SK-N-SH (cell line): ENCODE data around the gene RASAL2. TPM values are rescaled to one million over a fixed set of nuclear protein-coding genes. Genes with fewer than 3 reads are reported as not detected.

ENCODE experiments used
- CTCF ChIA-PET: fragments of 300-600, 350-600 bp; formaldehyde crosslinking; extraction: SDS; loops from one replicate; lab custom pipeline; 2021; lab: Yijun Ruan, JAX
- POLR2A ChIA-PET: fragments of 350-600 bp; sonication (Branson Sonifier 250); formaldehyde crosslinking; extraction: SDS; loops from one replicate; lab custom pipeline; 2020; ENCODE audit warnings: antibody characterized with exemption, inconsistent platforms; lab: Yijun Ruan, JAX
- DNase-seq: peaks from one replicate; pipeline ENCODE4 v3.0.0; 2012
- H2AFZ ChIP-seq: fragments of 200-600 bp; sonication (generic); 2 replicates; pipeline ENCODE4 v1.8.1; 2016; ENCODE audit warnings: antibody characterized with exemption, mild to moderate bottlenecking, low read depth
- H3F3A ChIP-seq: fragments of 200-600 bp; sonication (generic); replicated peaks from 2 replicates; pipeline ENCODE3; 2016; ENCODE audit warnings: antibody characterized with exemption, mild to moderate bottlenecking; ENCODE audit not compliant: insufficient read depth
- H3K27ac ChIP-seq, 2 experiments: fragments of 200-500 bp in 1 of 2; fragments of 200-600 bp in 1 of 2; sonication (Bioruptor generic) in 1 of 2; sonication (generic), shearing (Covaris generic) in 1 of 2; 2 replicates each; pipeline versions ENCODE4 v1.5.1 to v1.6.1; 2014 to 2016; ENCODE audit warnings: low read depth in 2 of 2, inconsistent platforms in 1 of 2, low read length in 1 of 2, mild to moderate bottlenecking in 1 of 2, mixed read lengths in 1 of 2
- H3K27me3 ChIP-seq: fragments of 200-600 bp; sonication (generic), shearing (Covaris generic); 2 replicates; pipeline ENCODE4 v1.6.1; 2016; ENCODE audit warnings: mixed run types; ENCODE audit not compliant: insufficient read depth
- H3K36me3 ChIP-seq, 2 experiments: fragments of 200-500 bp in 1 of 2; fragments of 200-600 bp in 1 of 2; sonication (Bioruptor generic) in 1 of 2; sonication (generic) in 1 of 2; replicated peaks in 1 of 2; 2 replicates each; pipeline versions ENCODE3 to v1.5.1; 2014 to 2016; ENCODE audit warnings: low read length in 1 of 2, mild to moderate bottlenecking in 1 of 2; ENCODE audit not compliant: insufficient read depth in 2 of 2, control insufficient read depth in 1 of 2
- H3K4me1 ChIP-seq, 2 experiments: fragments of 200-500 bp in 1 of 2; fragments of 200-600 bp in 1 of 2; sonication (Bioruptor generic) in 1 of 2; sonication (generic), shearing (Covaris generic) in 1 of 2; 2 replicates each; pipeline versions ENCODE4 v1.5.1 to v1.6.1; 2014 to 2016; ENCODE audit warnings: low read depth in 1 of 2, low read length in 1 of 2, mixed run types in 1 of 2; ENCODE audit not compliant: insufficient read depth in 2 of 2, control insufficient read depth in 1 of 2
- H3K4me2 ChIP-seq: fragments of 200-600 bp; sonication (generic), shearing (Covaris generic); 2 replicates; pipeline ENCODE4 v1.6.1; 2017; ENCODE audit warnings: mixed run types
- H3K4me3 ChIP-seq, 2 experiments: fragments of 200-500 bp in 1 of 2; fragments of 200-600 bp in 1 of 2; sonication (Bioruptor generic) in 1 of 2; sonication (generic), shearing (Covaris generic) in 1 of 2; 2 replicates each; pipeline versions ENCODE4 v1.5.1 to v1.8.1; 2014 to 2016; ENCODE audit warnings: low read depth in 2 of 2, inconsistent platforms in 1 of 2, low read length in 1 of 2, mild to moderate bottlenecking in 1 of 2, mixed read lengths in 1 of 2, moderate library complexity in 1 of 2
- H3K79me2 ChIP-seq: fragments of 200-600 bp; sonication (generic); 2 replicates; pipeline ENCODE4 v1.8.1; 2017; ENCODE audit warnings: mild to moderate bottlenecking; ENCODE audit not compliant: insufficient read depth
- H3K9ac ChIP-seq: fragments of 200-600 bp; sonication (generic); 2 replicates; pipeline ENCODE4 v1.6.1; 2017; ENCODE audit warnings: mixed run types
- H3K9me2 ChIP-seq: fragments of 200-600 bp; sonication (generic); 2 replicates; pipeline ENCODE4 v1.6.1; 2017; ENCODE audit warnings: mixed run types
- H3K9me3 ChIP-seq: fragments of 200-600 bp; sonication (generic); 2 replicates; pipeline ENCODE4 v1.6.1; 2017; ENCODE audit warnings: mixed run types, mild to moderate bottlenecking, moderate library complexity
- H4K20me1 ChIP-seq: fragments of 200-600 bp; sonication (generic); 2 replicates; pipeline ENCODE4 v1.6.1; 2017; ENCODE audit warnings: mild to moderate bottlenecking, mixed run types; ENCODE audit not compliant: insufficient read depth
- EZH2phosphoT487 ChIP-seq: fragments of 200-600 bp; sonication (generic); IDR thresholded peaks from 2 replicates; pipeline ENCODE4 v1.6.1; 2017; ENCODE audit warnings: low read depth, mixed run types, mild to moderate bottlenecking, antibody characterized with exemption, moderate library complexity, borderline replicate concordance
- FOSL2 ChIP-seq: IDR thresholded peaks from 2 replicates; pipeline ENCODE4 v1.4.0; 2012; ENCODE audit warnings: low read depth, mild to moderate bottlenecking, moderate library complexity, borderline replicate concordance
- GATA2 ChIP-seq: sonication (generic); formaldehyde crosslinking; IDR thresholded peaks from 2 replicates; pipeline ENCODE4 v1.5.0; 2020; ENCODE audit warnings: mild to moderate bottlenecking, missing genetic modification reagents
- JUND ChIP-seq: IDR thresholded peaks from 2 replicates; pipeline ENCODE4 v1.4.0; 2012
- MAX ChIP-seq: IDR thresholded peaks from 2 replicates; pipeline ENCODE4 v1.4.0; 2012; ENCODE audit warnings: low read depth
- MEF2A ChIP-seq: IDR thresholded peaks from 2 replicates; pipeline ENCODE4 v1.4.0; 2012; ENCODE audit warnings: low read depth, borderline replicate concordance
- NFIC ChIP-seq: IDR thresholded peaks from 2 replicates; pipeline ENCODE4 v1.4.0; 2012; ENCODE audit warnings: borderline replicate concordance
- NRF1 ChIP-seq: IDR thresholded peaks from 2 replicates; pipeline ENCODE4 v1.6.1; 2012; ENCODE audit warnings: low read depth, mild to moderate bottlenecking, low read length
- PBX3 ChIP-seq: IDR thresholded peaks from 2 replicates; pipeline ENCODE4; 2012
- RCOR1 ChIP-seq: fragments of 150-350 bp; IDR thresholded peaks from 2 replicates; pipeline ENCODE4 v1.6.1; 2017; ENCODE audit warnings: antibody characterized with exemption, low read length
- REST ChIP-seq: IDR thresholded peaks from 2 replicates; pipeline ENCODE4 v1.6.1; 2012; ENCODE audit warnings: mild to moderate bottlenecking, low read depth, low read length, moderate library complexity
- RFX5 ChIP-seq: IDR thresholded peaks from 2 replicates; pipeline ENCODE4 v1.6.1; 2012; ENCODE audit warnings: mild to moderate bottlenecking, improper control_type of control experiment, low read length
- RXRA ChIP-seq: IDR thresholded peaks from 2 replicates; pipeline ENCODE4 v1.4.0; 2012; ENCODE audit warnings: low read depth, mild to moderate bottlenecking, borderline replicate concordance
- SIN3A ChIP-seq: IDR thresholded peaks from 2 replicates; pipeline ENCODE4 v1.6.1; 2012; ENCODE audit warnings: low read depth, mild to moderate bottlenecking, low read length, moderate library complexity, borderline replicate concordance
- SMC3 ChIP-seq: IDR thresholded peaks from 2 replicates; pipeline ENCODE4 v1.6.1; 2012; ENCODE audit warnings: low read depth, low read length, improper control_type of control experiment
- TAF1 ChIP-seq: IDR thresholded peaks from 2 replicates; pipeline ENCODE4 v1.6.1; 2012; ENCODE audit warnings: low read depth, mild to moderate bottlenecking, low read length, moderate library complexity, borderline replicate concordance
- USF1 ChIP-seq: IDR thresholded peaks from 2 replicates; pipeline ENCODE4 v1.4.0; 2012; ENCODE audit warnings: low read depth, borderline replicate concordance
- USF2 ChIP-seq: fragments of 150-350 bp; IDR thresholded peaks from 2 replicates; pipeline ENCODE4 v1.6.1; 2017; ENCODE audit warnings: antibody characterized with exemption, low read length, low read depth, borderline replicate concordance
- YY1 ChIP-seq: IDR thresholded peaks from 2 replicates; pipeline ENCODE4 v1.4.0; 2012; ENCODE audit warnings: low read depth, mild to moderate bottlenecking
- ZBTB33 ChIP-seq: IDR thresholded peaks from 2 replicates; pipeline ENCODE4 v1.4.0; 2012; ENCODE audit warnings: low read depth, borderline replicate concordance
- WGBS: methylation state at CpG from one replicate; pipeline ENCODE4 v1.1.6; 2017; ENCODE audit warnings: low lambda C conversion rate; 5-methylcytosine and 5-hydroxymethylcytosine counted together
- polyA plus RNA-seq, 3 experiments: library from polyadenylated mRNA; depleted of rRNA; stranded (reverse); fragments of >200 nt; gene quantifications; 2 replicates each; pipeline ENCODE4 v1.2.3, GENCODE V29; 2012

The RASAL2 gene
- polyA plus RNA-seq, 1 of the 3 experiments (the other 2 are of a cell fraction), result 6.9 TPM

GRCh38 chr1:178450871-178451270, 357.0 kb downstream of the RASAL2 start:
- no peak overlapping the region for H3K27ac ChIP-seq
- no peaks in the 10 kb centered on the region; a peak in 1 of 4 replicates for H3K4me1 ChIP-seq
- TF ChIP-seq MAX, result no peak
- no peak for TF ChIP-seq REST
- TF ChIP-seq ZBTB33, result no peak
- no peak for TF ChIP-seq EZH2phosphoT487
- TF ChIP-seq SIN3A, result no peak
- TF ChIP-seq RXRA, result no peak
- TF ChIP-seq JUND, result no peak
- no peak for TF ChIP-seq SMC3
- no peak for TF ChIP-seq USF2
- TF ChIP-seq GATA2 (CRISPR knock-in tag), result no peak
- TF ChIP-seq YY1, result no peak
- TF ChIP-seq FOSL2, result no peak
- TF ChIP-seq RFX5, result no peak
- TF ChIP-seq PBX3, result no peak
- TF ChIP-seq NRF1, result no peak
- TF ChIP-seq TAF1, result no peak
- TF ChIP-seq MEF2A, result no peak
- no peak for TF ChIP-seq USF1
- TF ChIP-seq RCOR1, result no peak
- TF ChIP-seq NFIC, result no peak
- no peaks in the 10 kb centered on the region for H3K27me3 ChIP-seq
- no peak overlapping the region for H2AFZ ChIP-seq
- no peak overlapping the region for H3K4me2 ChIP-seq
- ChIA-PET POLR2A (no interaction called here), CTCF (interaction anchor here (1.4 kb wide), 2 partner anchors 23 to 152 kb away, joined by 3 read pairs; no protein-coding TSS in a partner anchor)
- no peak overlapping the region for H3K9ac ChIP-seq
- no peaks in the 10 kb centered on the region for H3K9me3 ChIP-seq
- H3K79me2 ChIP-seq, result no peaks in the 10 kb centered on the region
- H4K20me1 ChIP-seq, result no peaks in the 10 kb centered on the region
- WGBS, result 95% methylated on average over 6 of the region's 6 CpGs
- no peaks in the 10 kb centered on the region for H3K9me2 ChIP-seq
- no peak for DNase-seq
- H3K4me3 ChIP-seq, result no peak overlapping the region
- H3K36me3 ChIP-seq, result peaks cover 14 to 20% of the 10 kb centered on the region in 2 experiments
- peaks cover 2% of the 10 kb centered on the region for H3F3A ChIP-seq
